Measurements from ENCODE around the gene PPIH.

Gene PPIH

DNA sequence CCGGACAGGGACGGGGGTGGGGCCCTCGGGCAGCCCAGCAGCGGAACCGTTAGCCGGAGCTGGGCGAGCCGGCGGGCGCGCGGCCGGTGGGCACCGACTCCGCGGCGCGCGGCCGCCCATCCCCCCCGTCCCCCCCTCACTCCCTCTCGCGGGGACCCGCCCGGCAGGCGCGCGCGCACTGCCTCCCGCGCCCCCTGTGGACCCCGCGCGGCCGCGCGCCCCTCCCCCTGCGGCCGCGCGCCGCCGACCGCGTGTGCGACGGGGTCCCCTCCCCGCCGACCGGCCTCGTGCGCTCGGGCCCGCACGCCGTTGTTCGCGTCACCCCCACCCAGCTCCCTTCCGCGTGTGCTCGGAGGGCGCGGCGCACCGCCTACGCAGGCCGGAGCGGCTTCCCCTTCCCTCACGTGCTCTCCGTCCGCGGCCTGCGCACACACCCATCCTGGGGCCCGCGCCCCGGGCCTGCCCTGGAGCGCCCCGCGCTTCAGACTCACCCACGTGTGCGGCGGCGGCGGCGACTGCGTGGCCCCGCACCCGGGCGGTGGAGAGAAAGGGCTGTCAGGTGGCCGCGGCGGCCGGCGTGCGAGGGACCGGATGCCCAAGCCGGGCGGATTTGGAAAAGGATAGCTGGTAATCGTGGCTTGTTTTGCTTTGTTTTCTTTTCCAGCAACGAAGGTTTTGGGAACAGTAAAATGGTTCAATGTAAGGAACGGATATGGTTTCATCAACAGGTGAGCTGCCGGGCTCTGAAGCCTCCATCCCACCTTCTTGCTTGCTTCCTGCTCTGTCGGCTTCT lies 24.7 kb downstream of the PPIH start:
- H3K4me3 ChIP-seq (ENCODE audit: control insufficient read depth, low read depth, low read length), result peak overlapping the region; percentile 88
- DNase-seq (ENCODE audit: low read depth), result peak; percentile 68
- TF ChIP-seq, protein P1, sequence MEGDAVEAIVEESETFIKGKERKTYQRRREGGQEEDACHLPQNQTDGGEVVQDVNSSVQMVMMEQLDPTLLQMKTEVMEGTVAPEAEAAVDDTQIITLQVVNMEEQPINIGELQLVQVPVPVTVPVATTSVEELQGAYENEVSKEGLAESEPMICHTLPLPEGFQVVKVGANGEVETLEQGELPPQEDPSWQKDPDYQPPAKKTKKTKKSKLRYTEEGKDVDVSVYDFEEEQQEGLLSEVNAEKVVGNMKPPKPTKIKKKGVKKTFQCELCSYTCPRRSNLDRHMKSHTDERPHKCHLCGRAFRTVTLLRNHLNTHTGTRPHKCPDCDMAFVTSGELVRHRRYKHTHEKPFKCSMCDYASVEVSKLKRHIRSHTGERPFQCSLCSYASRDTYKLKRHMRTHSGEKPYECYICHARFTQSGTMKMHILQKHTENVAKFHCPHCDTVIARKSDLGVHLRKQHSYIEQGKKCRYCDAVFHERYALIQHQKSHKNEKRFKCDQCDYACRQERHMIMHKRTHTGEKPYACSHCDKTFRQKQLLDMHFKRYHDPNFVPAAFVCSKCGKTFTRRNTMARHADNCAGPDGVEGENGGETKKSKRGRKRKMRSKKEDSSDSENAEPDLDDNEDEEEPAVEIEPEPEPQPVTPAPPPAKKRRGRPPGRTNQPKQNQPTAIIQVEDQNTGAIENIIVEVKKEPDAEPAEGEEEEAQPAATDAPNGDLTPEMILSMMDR (conservative IDR thresholded peaks at IDR 0.05; ENCODE audit: control insufficient read depth, insufficient read depth, low read depth, low read length), result no peak

DNA sequence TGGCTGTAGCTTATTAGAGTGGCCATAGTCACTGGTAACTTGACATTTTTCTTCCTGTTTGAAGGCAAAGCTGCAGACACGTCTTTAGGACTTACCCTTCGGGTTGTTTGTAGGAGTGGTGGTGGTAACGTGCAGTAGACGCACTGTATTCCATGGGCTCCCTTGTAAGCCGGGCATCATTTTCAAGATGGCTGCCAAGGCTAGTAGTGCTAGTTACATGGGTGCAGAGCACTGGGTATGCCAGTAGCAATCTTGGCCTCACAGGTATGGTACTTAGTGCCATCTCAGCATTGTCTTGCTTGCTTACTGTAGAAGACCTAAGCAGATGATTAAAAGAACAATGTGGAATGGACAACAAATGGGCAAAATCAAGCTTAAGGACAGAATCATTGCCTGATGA lies 25.9 kb downstream of the PPIH start:
- TF ChIP-seq, protein P1 (conservative IDR thresholded peaks at IDR 0.05; ENCODE audit: control insufficient read depth, insufficient read depth, low read depth, low read length), result no peak
- DNase-seq (ENCODE audit: low read depth), result peak; percentile 20
- peak overlapping the region; percentile 81 for H3K4me3 ChIP-seq (ENCODE audit: control insufficient read depth, low read depth, low read length)

GRCh38 chr1:42686418-42686817 lies 28.2 kb downstream of the PPIH start:
- no peak for DNase-seq (ENCODE audit: low read depth)
- H3K4me3 ChIP-seq (ENCODE audit: control insufficient read depth, low read depth, low read length), result no peak overlapping the region
- TF ChIP-seq, protein P1 (conservative IDR thresholded peaks at IDR 0.05; ENCODE audit: control insufficient read depth, insufficient read depth, low read depth, low read length), result no peak

- TF ChIP-seq, protein P1 (conservative IDR thresholded peaks at IDR 0.05; ENCODE audit: control insufficient read depth, insufficient read depth, low read depth, low read length), result no peak
- no peak overlapping the region for H3K4me3 ChIP-seq (ENCODE audit: control insufficient read depth, low read depth, low read length)
- DNase-seq (ENCODE audit: low read depth), result no peak
Observed at GRCh38 chr1:42689912-42690311, 31.7 kb downstream of the PPIH start.

- DNase-seq (ENCODE audit: low read depth), result no peak
- no peak overlapping the region for H3K4me3 ChIP-seq (ENCODE audit: control insufficient read depth, low read depth, low read length)
- TF ChIP-seq, protein P1 (conservative IDR thresholded peaks at IDR 0.05; ENCODE audit: control insufficient read depth, insufficient read depth, low read depth, low read length), result peak; percentile 4
Observed at GRCh38 chr1:42690477-42691156, 32.4 kb downstream of the PPIH start.

DNA sequence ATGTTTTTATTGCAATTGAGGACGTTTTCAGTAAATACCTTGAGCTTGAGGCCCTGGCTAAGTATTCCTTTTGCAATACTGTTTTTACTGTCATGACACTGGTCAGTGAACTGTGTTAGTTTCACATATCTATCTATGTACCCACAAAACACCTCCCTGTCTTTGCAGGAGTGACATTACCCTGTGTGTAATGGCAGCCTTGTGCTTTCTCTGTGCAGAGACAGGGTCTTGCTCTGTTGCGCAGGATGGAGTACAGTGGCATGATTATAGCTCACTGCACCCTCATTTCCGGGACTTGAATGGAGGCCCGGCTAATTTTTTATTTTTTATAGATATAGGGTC lies 32.9 kb downstream of the PPIH start:
- TF ChIP-seq, protein P1 (conservative IDR thresholded peaks at IDR 0.05; ENCODE audit: control insufficient read depth, insufficient read depth, low read depth, low read length), result no peak
- DNase-seq (ENCODE audit: low read depth), result no peak
- no peak overlapping the region for H3K4me3 ChIP-seq (ENCODE audit: control insufficient read depth, low read depth, low read length)

Measured in fibroblast of mammary gland (primary cell).